H9 (cell line): ENCODE measurements around the gene LLCFC1. TPM values are rescaled to one million over a fixed set of nuclear protein-coding genes. Genes with fewer than 3 reads are reported as not detected.
A peak's percentile ranks its signal among the peaks of the same experiment; 100 is the strongest.

Experiments
- DNase-seq: peaks from one replicate; pipeline ENCODE4 v3.0.0-alpha.2; 2017
- H2AFZ ChIP-seq: one replicate; pipeline ENCODE4 v1.6.1; 2013; ENCODE audit warnings: mild to moderate bottlenecking, low read length, control low read depth, moderate library complexity
- H2AK5ac ChIP-seq: 2 replicates; pipeline ENCODE4 v1.6.1; 2013; ENCODE audit warnings: low read length, control low read depth, mixed read lengths; ENCODE audit not compliant: insufficient read length
- H2BK120ac ChIP-seq: one replicate; pipeline ENCODE4 v1.6.1; 2013; ENCODE audit warnings: low read depth, mild to moderate bottlenecking, low read length, control low read depth, inconsistent platforms; ENCODE audit not compliant: poor library complexity, severe bottlenecking
- H2BK12ac ChIP-seq: 2 replicates; pipeline ENCODE4 v1.6.1; 2013; ENCODE audit warnings: low read length, control low read depth, mixed read lengths, low read depth; ENCODE audit not compliant: insufficient read length
- H2BK15ac ChIP-seq: 2 replicates; pipeline ENCODE4 v1.6.1; 2013; ENCODE audit warnings: low read depth, low read length, control low read depth
- H2BK20ac ChIP-seq: one replicate; pipeline ENCODE4 v1.6.1; 2013; ENCODE audit warnings: low read depth, mild to moderate bottlenecking, low read length, control low read depth, inconsistent platforms; ENCODE audit not compliant: poor library complexity, severe bottlenecking
- H2BK5ac ChIP-seq: 2 replicates; pipeline ENCODE4 v1.6.1; 2013; ENCODE audit warnings: low read length, control low read depth, mixed read lengths; ENCODE audit not compliant: insufficient read length
- H3K14ac ChIP-seq: 2 replicates; pipeline ENCODE4 v1.6.1; 2013; ENCODE audit warnings: low read length, control low read depth; ENCODE audit not compliant: insufficient read depth
- H3K18ac ChIP-seq: 2 replicates; pipeline ENCODE4 v1.6.1; 2013; ENCODE audit warnings: low read depth, mild to moderate bottlenecking, mixed read lengths, low read length, control low read depth; ENCODE audit not compliant: insufficient read length
- H3K23ac ChIP-seq: 2 replicates; pipeline ENCODE4 v1.6.1; 2013; ENCODE audit warnings: low read length, control low read depth, mixed read lengths, low read depth; ENCODE audit not compliant: insufficient read length
- H3K23me2 ChIP-seq: 2 replicates; pipeline ENCODE4 v1.6.1; 2013; ENCODE audit warnings: low read depth, mild to moderate bottlenecking, mixed read lengths, low read length, control low read depth; ENCODE audit not compliant: insufficient read length, poor library complexity, severe bottlenecking
- H3K27ac ChIP-seq: 2 replicates; pipeline ENCODE4 v1.5.1; 2013; ENCODE audit warnings: low read length, control low read depth, mixed read lengths, low read depth; ENCODE audit not compliant: insufficient read length
- H3K27me3 ChIP-seq: 2 replicates; pipeline ENCODE4 v1.6.1; 2013; ENCODE audit warnings: low read length, control low read depth, inconsistent platforms; ENCODE audit not compliant: insufficient read depth
- H3K4ac ChIP-seq: 2 replicates; pipeline ENCODE4 v1.6.1; 2013; ENCODE audit warnings: low read depth, mild to moderate bottlenecking, control low read depth, inconsistent platforms, low read length, moderate library complexity
- H3K4me1 ChIP-seq: 2 replicates; pipeline ENCODE4 v1.6.1; 2013; ENCODE audit warnings: low read length, control low read depth, inconsistent platforms; ENCODE audit not compliant: insufficient read depth
- H3K4me2 ChIP-seq: 2 replicates; pipeline ENCODE4 v1.6.1; 2013; ENCODE audit warnings: low read length, control low read depth, mixed read lengths; ENCODE audit not compliant: insufficient read length, insufficient read depth
- H3K56ac ChIP-seq: 2 replicates; pipeline ENCODE4 v1.6.1; 2013; ENCODE audit warnings: low read depth, mild to moderate bottlenecking, mixed read lengths, low read length, control low read depth; ENCODE audit not compliant: insufficient read length
- H3K79me1 ChIP-seq: 2 replicates; pipeline ENCODE4 v1.6.1; 2013; ENCODE audit warnings: low read depth, mild to moderate bottlenecking, moderate library complexity, low read length, control low read depth, inconsistent platforms; ENCODE audit not compliant: insufficient read depth, poor library complexity, severe bottlenecking
- H3K79me2 ChIP-seq: 2 replicates; pipeline ENCODE4 v1.6.1; 2013; ENCODE audit warnings: low read length, control low read depth, inconsistent platforms; ENCODE audit not compliant: insufficient read depth
- H3K9ac ChIP-seq: 2 replicates; pipeline ENCODE4 v1.6.1; 2013; ENCODE audit warnings: low read length, control low read depth, mixed read lengths; ENCODE audit not compliant: insufficient read length; ENCODE audit errors: extremely low read depth
- H3K9me3 ChIP-seq: one replicate; pipeline ENCODE4 v1.6.1; 2013; ENCODE audit warnings: low read depth, low read length, inconsistent platforms; ENCODE audit not compliant: control insufficient read depth
- H3T11ph ChIP-seq: one replicate; pipeline ENCODE4 v1.6.1; 2013; ENCODE audit warnings: mild to moderate bottlenecking, low read length, control low read depth, inconsistent platforms
- H4K20me1 ChIP-seq: one replicate; pipeline ENCODE4 v1.6.1; 2013; ENCODE audit not compliant: control insufficient read depth, insufficient read length, insufficient read depth
- H4K5ac ChIP-seq: 2 replicates; pipeline ENCODE4 v1.6.1; 2013; ENCODE audit warnings: low read depth, mild to moderate bottlenecking, mixed read lengths, low read length, control low read depth; ENCODE audit not compliant: insufficient read length
- H4K8ac ChIP-seq: replicated peaks from 2 replicates; pipeline ENCODE4 v1.6.1; 2013; ENCODE audit warnings: low read length, control low read depth, mixed read lengths, low read depth; ENCODE audit not compliant: insufficient read length
- H4K91ac ChIP-seq: 2 replicates; pipeline ENCODE4 v1.6.1; 2013; ENCODE audit warnings: low read depth, mild to moderate bottlenecking, moderate library complexity, mixed read lengths, low read length, control low read depth; ENCODE audit not compliant: insufficient read length
- H3K27ac Mint-ChIP-seq, 3 experiments: 2 replicates in 2 of 3; 3 replicates in 1 of 3; pipeline ENCODE4 v1.8.0; 2020 to 2021; ENCODE audit warnings: mixed read lengths in 3 of 3, mild to moderate bottlenecking in 1 of 3, moderate library complexity in 1 of 3
- H3K27me3 Mint-ChIP-seq: 2 replicates; pipeline ENCODE4 v1.8.0; 2021; ENCODE audit warnings: low read depth, mild to moderate bottlenecking, moderate library complexity, mixed read lengths
- H3K36me3 Mint-ChIP-seq, 3 experiments: 2 replicates in 2 of 3; 3 replicates in 1 of 3; pipeline ENCODE4 v1.8.0; 2020 to 2021; ENCODE audit warnings: low read depth in 3 of 3, mixed read lengths in 3 of 3; ENCODE audit not compliant: insufficient read depth in 1 of 3
- H3K4me1 Mint-ChIP-seq, 2 experiments: 2 replicates each; pipeline ENCODE4 v1.8.0; 2020; ENCODE audit warnings: mixed read lengths in 2 of 2
- H3K4me3 Mint-ChIP-seq, 2 experiments: 2 replicates in 1 of 2; 3 replicates in 1 of 2; pipeline ENCODE4 v1.8.0; 2020 to 2021; ENCODE audit warnings: mild to moderate bottlenecking in 2 of 2, mixed read lengths in 2 of 2, moderate library complexity in 1 of 2
- H3K9me3 Mint-ChIP-seq, 2 experiments: 2 replicates in 1 of 2; 3 replicates in 1 of 2; pipeline ENCODE4 v1.8.0; 2020; ENCODE audit warnings: mild to moderate bottlenecking in 2 of 2, mixed read lengths in 2 of 2, moderate library complexity in 1 of 2
- WGBS: extraction: QIAGEN DNeasy Blood & Tissue Kit; methylation state at CpG from one replicate; pipeline ENCODE4 v1.1.7; 2013; ENCODE audit warnings: missing lambda C conversion rate, low lambda C conversion rate, mixed read lengths; ENCODE audit not compliant: insufficient read length; ENCODE audit errors: extremely low coverage; 5-methylcytosine and 5-hydroxymethylcytosine counted together
- total RNA-seq: library from RNA; stranded (reverse); gene quantifications from 2 replicates; pipeline ENCODE4 v1.2.1, GENCODE V29; 2021
- TF ChIP-seq, protein P1 (sequence below): fragments of 200-600 bp; sonication (generic); conservative IDR thresholded peaks from 3 replicates; pipeline ENCODE4 v1.8.0; 2021; ENCODE audit warnings: antibody characterized with exemption, mild to moderate bottlenecking

The LLCFC1 gene
- total RNA-seq, 1 experiment from 2014 or later: not detected

DNA sequence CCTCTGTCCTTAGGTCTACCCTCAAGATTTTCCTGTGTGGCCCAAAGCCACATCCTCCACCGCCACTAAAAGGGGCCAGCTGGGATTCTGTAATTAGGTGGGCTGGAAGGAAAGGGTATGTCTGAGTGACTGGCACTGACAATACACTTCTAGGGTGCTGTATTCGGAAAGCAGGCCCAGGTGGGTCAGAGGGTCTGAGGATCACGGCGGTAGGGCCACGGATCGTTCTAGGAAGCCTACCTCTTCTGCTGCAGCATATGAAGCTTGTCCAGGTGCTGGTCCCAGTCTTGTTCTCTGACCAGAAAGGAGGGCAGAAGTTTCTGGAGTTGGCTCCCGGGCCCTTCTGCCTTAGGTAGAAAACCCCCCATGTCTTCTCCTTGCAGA lies 6.2 kb upstream of the LLCFC1 start:
- Mint-ChIP-seq H3K27me3 (peaks cover 13% of the 10 kb centered on the region), H3K36me3 (no peaks in the 10 kb centered on the region), H3K9me3 (peaks cover 0 to 3% of the 10 kb centered on the region in 2 experiments; a peak in 1 of 5 replicates), H3K27ac (peak overlapping the region in 1 of 3 experiments; percentile 36; a peak in 1 of 7 replicates), H3K4me3 (no peak overlapping the region), H3K4me1 (peaks cover 9 to 11% of the 10 kb centered on the region in 2 experiments)
- H4K8ac ChIP-seq: no peak overlapping the region
- no peak overlapping the region for H4K5ac ChIP-seq
- H3K79me1 ChIP-seq: no peaks in the 10 kb centered on the region
- no peak overlapping the region for H3T11ph ChIP-seq
- H3K79me2 ChIP-seq: no peaks in the 10 kb centered on the region
- DNase-seq: no peak
- no peaks in the 10 kb centered on the region for H3K9me3 ChIP-seq
- no peaks in the 10 kb centered on the region for H4K20me1 ChIP-seq
- no peak overlapping the region for H3K14ac ChIP-seq
- TF ChIP-seq, protein P1, sequence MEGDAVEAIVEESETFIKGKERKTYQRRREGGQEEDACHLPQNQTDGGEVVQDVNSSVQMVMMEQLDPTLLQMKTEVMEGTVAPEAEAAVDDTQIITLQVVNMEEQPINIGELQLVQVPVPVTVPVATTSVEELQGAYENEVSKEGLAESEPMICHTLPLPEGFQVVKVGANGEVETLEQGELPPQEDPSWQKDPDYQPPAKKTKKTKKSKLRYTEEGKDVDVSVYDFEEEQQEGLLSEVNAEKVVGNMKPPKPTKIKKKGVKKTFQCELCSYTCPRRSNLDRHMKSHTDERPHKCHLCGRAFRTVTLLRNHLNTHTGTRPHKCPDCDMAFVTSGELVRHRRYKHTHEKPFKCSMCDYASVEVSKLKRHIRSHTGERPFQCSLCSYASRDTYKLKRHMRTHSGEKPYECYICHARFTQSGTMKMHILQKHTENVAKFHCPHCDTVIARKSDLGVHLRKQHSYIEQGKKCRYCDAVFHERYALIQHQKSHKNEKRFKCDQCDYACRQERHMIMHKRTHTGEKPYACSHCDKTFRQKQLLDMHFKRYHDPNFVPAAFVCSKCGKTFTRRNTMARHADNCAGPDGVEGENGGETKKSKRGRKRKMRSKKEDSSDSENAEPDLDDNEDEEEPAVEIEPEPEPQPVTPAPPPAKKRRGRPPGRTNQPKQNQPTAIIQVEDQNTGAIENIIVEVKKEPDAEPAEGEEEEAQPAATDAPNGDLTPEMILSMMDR: no peak
- H3K4me2 ChIP-seq: no peak overlapping the region
- H2AK5ac ChIP-seq: no peak overlapping the region
- no peaks in the 10 kb centered on the region for H3K27me3 ChIP-seq
- no peak overlapping the region for H2BK120ac ChIP-seq
- no peak overlapping the region for H3K4ac ChIP-seq
- H2BK12ac ChIP-seq: no peak overlapping the region
- H3K9ac ChIP-seq: no peak overlapping the region
- H2BK20ac ChIP-seq: no peak overlapping the region
- no peak overlapping the region for H2AFZ ChIP-seq
- H4K91ac ChIP-seq: no peak overlapping the region
- H3K4me1 ChIP-seq: peaks cover 3% of the 10 kb centered on the region; the same call in 1 of the 2 replicates
- H3K23ac ChIP-seq: no peak overlapping the region
- no peak overlapping the region for H2BK5ac ChIP-seq
- H3K27ac ChIP-seq: no peak overlapping the region
- no peak overlapping the region for H2BK15ac ChIP-seq
- WGBS: no CpG with 5 or more reads among the region's 7 CpGs
- H3K56ac ChIP-seq: no peak overlapping the region
- H3K23me2 ChIP-seq: no peaks in the 10 kb centered on the region
- no peak overlapping the region for H3K18ac ChIP-seq
